ENCODE measurements around the gene RALGAPA1. TPM values are rescaled to one million over a fixed set of nuclear protein-coding genes. Genes with fewer than 3 reads are reported as not detected.
"Not testable (repeated sequence)": the region's sequence is repeated elsewhere in the genome, so short reads cannot be mapped to it uniquely, and the experiment has no call there.

The RALGAPA1 gene
- total and polyA plus RNA-seq, 3 experiments from 2014 or later = 28.2 to 37.9 (median 29.3) TPM

DNA sequence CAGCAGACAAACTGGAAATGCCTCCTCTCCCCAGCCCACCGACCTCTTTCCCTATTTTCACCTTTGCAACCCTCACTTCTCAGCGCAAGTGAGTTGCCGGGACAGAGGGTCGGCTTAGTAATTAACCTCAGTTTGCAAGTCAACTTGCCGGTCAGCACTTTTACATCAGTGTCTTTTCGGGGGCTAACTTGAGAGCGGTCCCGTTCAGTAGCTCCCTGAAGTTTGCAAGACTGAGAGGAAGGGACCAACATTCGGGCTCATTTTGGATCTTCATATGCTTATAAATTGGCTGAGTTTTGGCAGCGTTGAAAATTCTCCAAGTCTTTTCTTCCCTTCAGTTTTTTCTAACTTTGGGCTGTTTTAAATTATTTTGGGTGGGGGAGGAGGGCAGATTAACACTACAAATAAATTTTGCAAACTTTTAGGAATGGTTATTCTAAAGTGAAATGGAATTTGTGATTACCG, 17.9 kb upstream of the RALGAPA1 start:
- Mint-ChIP-seq H3K4me1 (peaks cover 15 to 26% (median 24%) of the 10 kb centered on the region in 3 donors), H3K9me3 (no peaks in the 10 kb centered on the region), H3K27me3 (no peaks in the 10 kb centered on the region), H3K4me3 (peak overlapping the region; percentile 88 to 98 (median 92)), H3K27ac (peak overlapping the region; percentile 64 to 89 (median 88)), H3K36me3 (peaks cover 0 to 20% (median 1%) of the 10 kb centered on the region in 3 donors)
- Histone ChIP-seq H3K36me3 (ENCODE audit: insufficient read depth, low read length) (no peaks in the 10 kb centered on the region), H3K4me3 (ENCODE audit: low read length) (peak overlapping the region; percentile 79), H3K27me3 (ENCODE audit: insufficient read depth, low read length, poor library complexity, severe bottlenecking) (no peaks in the 10 kb centered on the region), H3K4me1 (ENCODE audit: insufficient read depth, low read length) (peaks cover 18% of the 10 kb centered on the region), H3K9me3 (ENCODE audit: low read length) (no peaks in the 10 kb centered on the region), H3K27ac (ENCODE audit: low read depth, low read length) (no peak overlapping the region)
- POLR2A ChIA-PET = interaction anchor here (1.2 to 1.5 kb wide), 2 partner anchors 18 to 20 kb away, joined by 3 to 6 read pairs; partner anchors contain the start of gene RALGAPA1
- no peak for DNase-seq
- CTCF ChIA-PET = interaction anchor here (1.6 to 3.9 kb wide), 2 partner anchors 10 to 18 kb away, joined by 5 to 31 read pairs; partner anchors contain the start of gene RALGAPA1

DNA sequence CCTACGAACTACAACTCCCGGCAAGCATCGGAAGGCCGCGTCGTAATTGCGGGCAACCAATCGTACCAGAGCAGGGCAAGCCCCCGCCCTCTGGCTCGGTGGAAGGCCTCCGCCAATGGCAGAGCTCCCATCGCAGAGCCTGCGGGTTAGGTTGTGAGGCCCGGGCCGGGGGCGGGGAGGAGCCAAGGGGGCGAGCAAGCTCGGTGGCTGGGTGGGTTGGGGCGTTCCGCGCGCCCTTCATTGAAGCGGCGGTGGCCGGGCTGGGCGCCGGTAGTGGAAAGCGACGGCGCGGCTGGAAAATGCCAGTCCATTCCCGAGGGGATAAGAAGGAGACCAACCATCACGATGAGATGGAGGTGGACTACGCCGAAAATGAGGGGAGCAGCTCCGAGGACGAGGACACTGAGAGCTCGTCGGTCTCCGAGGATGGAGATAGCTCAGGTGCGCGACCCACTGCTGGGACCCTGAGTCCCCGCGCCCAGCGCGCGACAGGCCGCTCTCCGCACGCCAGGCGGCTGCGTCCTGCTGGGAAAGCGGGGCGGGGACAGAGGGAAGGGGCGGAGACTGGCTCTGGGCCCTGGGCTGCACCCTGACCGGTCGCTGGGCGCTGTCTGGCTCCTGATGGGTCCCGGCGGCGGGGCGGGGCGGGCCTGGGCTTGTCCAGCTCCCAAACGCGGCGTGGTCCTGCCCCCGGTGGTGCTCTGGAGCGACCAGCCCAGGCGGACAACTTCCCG, 17.3 kb upstream of the RALGAPA1 start, which contains the start of gene BRMS1L:
Gene BRMS1L, plus strand, starts transcription at position 121 of the 734 bp plus-strand sequence. Its CDS starts 179 bp downstream, at position 300.
- peak within 1 kb of the TSS; percentile 88 to 98 (median 92) for H3K4me3 Mint-ChIP-seq
- H3K36me3 Mint-ChIP-seq = peaks cover 0 to 14% (median 1%) of the 10 kb centered on the region in 3 donors
- no peaks in the 10 kb centered on the region for H3K9me3 Mint-ChIP-seq
- Histone ChIP-seq H3K9me3 (ENCODE audit: low read length) (no peaks in the 10 kb centered on the region), H3K27ac (ENCODE audit: low read depth, low read length) (peak within 1 kb of the TSS; percentile 85), H3K4me1 (ENCODE audit: insufficient read depth, low read length) (peaks cover 18% of the 10 kb centered on the region), H3K4me3 (ENCODE audit: low read length) (peak within 1 kb of the TSS; percentile 79), H3K36me3 (ENCODE audit: insufficient read depth, low read length) (no peaks in the 10 kb centered on the region), H3K27me3 (ENCODE audit: insufficient read depth, low read length, poor library complexity, severe bottlenecking) (no peaks in the 10 kb centered on the region)
- CTCF ChIA-PET = interaction anchor here (0.8 to 3.9 kb wide), 5 partner anchors 10 to 1154 kb away, joined by 3 to 31 read pairs (median 5); partner anchors contain the start of gene RALGAPA1
- peak; percentile 95 to 98 (median 96) for DNase-seq
- H3K27me3 Mint-ChIP-seq = no peaks in the 10 kb centered on the region
- POLR2A ChIA-PET = interaction anchor here (1.0 to 1.6 kb wide), 5 partner anchors 8 to 843 kb away, joined by 3 to 6 read pairs (median 3); partner anchors contain the start of genes RALGAPA1 and SRP54
- H3K4me1 Mint-ChIP-seq = peaks cover 18 to 26% (median 24%) of the 10 kb centered on the region in 3 donors
- H3K27ac Mint-ChIP-seq = peak within 1 kb of the TSS; percentile 64 to 95 (median 90)

DNA sequence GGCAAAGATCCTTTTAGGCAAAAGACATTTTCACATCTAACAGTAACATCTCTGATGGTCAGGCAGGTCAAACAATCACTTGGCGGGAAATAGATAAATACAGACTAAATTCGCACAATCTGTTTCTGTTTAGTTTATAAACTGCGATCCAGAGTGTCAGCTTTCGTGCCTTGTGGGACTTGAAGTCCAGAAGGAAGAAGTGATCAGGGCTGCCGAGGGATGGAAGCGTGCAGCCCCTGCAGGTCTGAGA, 16.8 kb upstream of the RALGAPA1 start:
- H3K4me3 ChIP-seq (ENCODE audit: low read length) = peak overlapping the region; percentile 79
- H3K27ac ChIP-seq (ENCODE audit: low read depth, low read length) = peak overlapping the region; percentile 72
- POLR2A ChIA-PET = interaction anchor here (1.0 to 1.6 kb wide), 5 partner anchors 9 to 843 kb away, joined by 3 to 6 read pairs (median 3); partner anchors contain the start of genes RALGAPA1 and SRP54

DNA sequence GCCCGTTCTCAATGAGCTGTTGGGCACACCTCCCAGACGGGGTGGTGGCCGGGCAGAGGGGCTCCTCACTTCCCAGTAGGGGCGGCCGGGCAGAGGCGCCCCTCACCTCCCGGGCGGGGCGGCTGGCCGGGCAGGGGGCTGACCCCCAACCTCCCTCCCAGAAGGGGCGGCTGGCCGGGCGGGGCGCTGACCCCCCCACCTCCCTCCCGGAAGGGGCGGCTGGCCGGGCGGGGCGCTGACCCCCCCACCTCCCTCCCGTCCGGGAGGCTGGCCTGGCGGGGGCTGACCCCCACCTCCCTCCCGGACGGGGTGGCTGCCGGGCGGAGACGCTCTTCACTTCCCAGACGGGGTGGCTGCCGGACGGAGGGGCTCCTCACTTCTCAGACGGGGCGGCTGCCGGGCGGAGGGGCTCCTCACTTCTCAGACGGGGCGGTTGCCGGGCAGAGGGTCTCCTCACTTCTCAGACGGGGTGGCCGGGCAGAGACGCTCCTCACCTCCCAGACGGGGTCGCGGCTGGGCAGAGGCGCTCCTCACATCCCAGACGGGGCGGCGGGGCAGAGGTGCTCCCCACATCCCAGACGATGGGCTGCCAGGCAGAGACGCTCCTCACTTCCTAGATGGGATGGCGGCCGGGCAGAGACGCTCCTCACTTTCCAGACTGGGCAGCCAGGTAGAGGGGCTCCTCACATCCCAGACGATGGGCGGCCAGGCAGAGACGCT, 15.5 kb upstream of the RALGAPA1 start:
- H3K27me3 Mint-ChIP-seq; H3K27me3 ChIP-seq (ENCODE audit: insufficient read depth, low read length, poor library complexity, severe bottlenecking); H3K9me3 Mint-ChIP-seq; H3K27ac Mint-ChIP-seq; H3K36me3 ChIP-seq (ENCODE audit: insufficient read depth, low read length); H3K27ac ChIP-seq (ENCODE audit: low read depth, low read length); H3K9me3 ChIP-seq (ENCODE audit: low read length); H3K4me3 ChIP-seq (ENCODE audit: low read length); DNase-seq; CTCF ChIA-PET; POLR2A ChIA-PET: not testable (repeated sequence)
- peaks cover 18% of the 10 kb centered on the region for H3K4me1 ChIP-seq (ENCODE audit: insufficient read depth, low read length)
- Mint-ChIP-seq H3K4me1 (peaks cover 18 to 24% (median 24%) of the 10 kb centered on the region in 3 donors), H3K36me3 (peaks cover 0 to 12% (median 1%) of the 10 kb centered on the region in 3 donors), H3K4me3 (peak overlapping the region in 4 of 7 donors; percentile 76 to 98 (median 82))

More for the DNA sequence above, 16.8 kb upstream of the RALGAPA1 start:
- Histone ChIP-seq H3K27me3 (ENCODE audit: insufficient read depth, low read length, poor library complexity, severe bottlenecking) (no peaks in the 10 kb centered on the region), H3K36me3 (ENCODE audit: insufficient read depth, low read length) (no peaks in the 10 kb centered on the region), H3K9me3 (ENCODE audit: low read length) (no peaks in the 10 kb centered on the region), H3K4me1 (ENCODE audit: insufficient read depth, low read length) (peaks cover 18% of the 10 kb centered on the region)
- Mint-ChIP-seq H3K27ac (peak overlapping the region; percentile 64 to 95 (median 90)), H3K4me3 (peak overlapping the region; percentile 88 to 98 (median 92)), H3K27me3 (no peaks in the 10 kb centered on the region), H3K36me3 (peaks cover 0 to 12% (median 1%) of the 10 kb centered on the region in 3 donors), H3K9me3 (no peaks in the 10 kb centered on the region), H3K4me1 (peaks cover 18 to 26% (median 24%) of the 10 kb centered on the region in 3 donors)
- CTCF ChIA-PET = interaction anchor here (0.8 to 3.9 kb wide), 4 partner anchors 9 to 1153 kb away, joined by 3 to 31 read pairs (median 4); no protein-coding TSS in a partner anchor
- no peak for DNase-seq

DNA sequence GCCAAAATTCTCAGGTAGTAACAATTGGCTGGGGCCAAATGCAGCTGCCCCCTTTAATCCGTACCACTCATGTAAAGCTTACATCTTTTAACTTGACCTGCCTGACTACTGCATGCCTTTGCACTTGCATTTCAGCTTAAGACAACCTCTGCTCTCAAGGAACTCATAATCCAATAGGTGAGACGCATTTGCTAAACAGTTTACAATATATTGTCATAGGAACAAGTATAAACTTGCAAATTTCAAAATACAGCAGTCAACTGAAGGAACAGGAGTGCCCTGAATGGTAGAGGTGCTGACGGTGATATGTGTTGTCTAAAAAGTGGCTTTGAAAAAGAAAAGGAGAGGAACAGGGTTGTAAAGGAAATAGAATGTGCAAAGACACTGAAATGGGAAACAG, 13.4 kb upstream of the RALGAPA1 start:
- H3K27me3 ChIP-seq (ENCODE audit: insufficient read depth, low read length, poor library complexity, severe bottlenecking) = no peaks in the 10 kb centered on the region
- Mint-ChIP-seq H3K27me3 (no peaks in the 10 kb centered on the region), H3K9me3 (no peaks in the 10 kb centered on the region), H3K4me3 (peak overlapping the region in 1 of 7 donors; percentile 60), H3K27ac (peak overlapping the region in 1 of 8 donors; percentile 58), H3K4me1 (peaks cover 12 to 15% (median 13%) of the 10 kb centered on the region in 3 donors), H3K36me3 (peaks cover 0 to 12% (median 0%) of the 10 kb centered on the region in 3 donors)
- H3K4me3 ChIP-seq (ENCODE audit: low read length) = no peak overlapping the region
- H3K36me3 ChIP-seq (ENCODE audit: insufficient read depth, low read length) = no peaks in the 10 kb centered on the region
- H3K27ac ChIP-seq (ENCODE audit: low read depth, low read length) = no peak overlapping the region
- CTCF ChIA-PET = interaction anchor here (1.3 to 1.8 kb wide), 2 partner anchors 9 to 13 kb away, joined by 8 to 9 read pairs; partner anchors contain the start of gene RALGAPA1
- peaks cover 13% of the 10 kb centered on the region for H3K4me1 ChIP-seq (ENCODE audit: insufficient read depth, low read length)
- no peaks in the 10 kb centered on the region for H3K9me3 ChIP-seq (ENCODE audit: low read length)
- POLR2A ChIA-PET = no interaction called here
- DNase-seq = no peak

DNA sequence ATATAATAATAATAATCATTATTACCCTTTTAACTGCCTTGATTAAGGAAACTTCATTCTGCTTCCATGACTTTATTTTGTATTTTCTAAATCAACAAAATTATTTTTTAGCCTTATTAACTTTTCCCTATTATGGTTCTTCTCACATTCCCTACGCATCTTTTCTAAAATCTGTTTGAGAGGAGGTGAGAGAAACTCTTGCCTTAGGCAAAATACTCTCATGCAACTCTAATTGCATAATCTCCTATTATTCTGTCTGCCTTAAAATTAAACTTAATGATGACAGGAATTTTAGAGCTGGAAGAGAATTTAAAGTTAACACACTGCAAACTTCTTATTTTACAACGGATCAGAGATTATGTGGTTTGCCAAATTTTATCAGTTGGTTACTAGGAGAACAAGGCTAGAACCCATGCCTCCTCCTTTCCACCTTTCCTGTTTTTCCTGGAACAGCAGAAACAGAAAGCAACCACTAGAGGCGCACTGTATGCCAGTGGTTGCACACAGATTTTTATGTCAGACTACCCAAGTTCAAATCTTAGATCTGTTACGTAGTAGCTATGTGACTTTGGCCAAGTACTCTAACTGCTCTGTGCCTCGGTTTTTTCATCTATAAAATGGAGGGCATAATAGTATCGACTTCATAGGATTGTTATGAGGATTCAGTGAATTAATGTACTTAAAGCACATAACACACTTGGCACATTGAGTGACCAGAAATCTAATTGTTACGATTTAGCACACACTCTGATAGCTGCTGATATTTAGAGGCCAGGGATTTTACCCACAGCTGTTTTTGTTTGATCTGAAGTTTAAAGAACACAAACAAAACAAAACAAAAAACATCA, 12.7 kb upstream of the RALGAPA1 start:
- Histone ChIP-seq H3K36me3 (ENCODE audit: insufficient read depth, low read length) (no peaks in the 10 kb centered on the region), H3K4me3 (ENCODE audit: low read length) (no peak overlapping the region), H3K9me3 (ENCODE audit: low read length) (no peaks in the 10 kb centered on the region), H3K4me1 (ENCODE audit: insufficient read depth, low read length) (peaks cover 6% of the 10 kb centered on the region), H3K27ac (ENCODE audit: low read depth, low read length) (no peak overlapping the region), H3K27me3 (ENCODE audit: insufficient read depth, low read length, poor library complexity, severe bottlenecking) (no peaks in the 10 kb centered on the region)
- peak overlapping the region in 1 of 7 donors; percentile 53 for H3K4me3 Mint-ChIP-seq
- peaks cover 5 to 8% (median 8%) of the 10 kb centered on the region in 3 donors for H3K4me1 Mint-ChIP-seq
- H3K27me3 Mint-ChIP-seq = no peaks in the 10 kb centered on the region
- no peaks in the 10 kb centered on the region for H3K9me3 Mint-ChIP-seq
- ChIA-PET POLR2A (no interaction called here), CTCF (interaction anchor here (1.3 to 1.8 kb wide), 2 partner anchors 8 to 13 kb away, joined by 8 to 9 read pairs; partner anchors contain the start of gene RALGAPA1)
- H3K36me3 Mint-ChIP-seq = peaks cover 0 to 8% (median 0%) of the 10 kb centered on the region in 3 donors
- peak overlapping the region in 1 of 8 donors; percentile 17 for H3K27ac Mint-ChIP-seq
- DNase-seq = no peak
